NCI-H345 treated with DMSO at 0.1 percent for 48 hours (cell line): Measurements from ENCODE around the gene KIF1B.
"Not testable (repeated sequence)": the region's sequence is repeated elsewhere in the genome, so short reads cannot be mapped to it uniquely, and the experiment has no call there.

Experiments
- DNase-seq: peaks from one replicate; lab custom pipeline; 2025; ENCODE audit not compliant: unreplicated experiment; lab: John Stamatoyannopoulos, UW

The KIF1B gene

GRCh38 chr1:10424651-10425050 is 214.3 kb downstream of the KIF1B start:
- no peak for DNase-seq

DNA sequence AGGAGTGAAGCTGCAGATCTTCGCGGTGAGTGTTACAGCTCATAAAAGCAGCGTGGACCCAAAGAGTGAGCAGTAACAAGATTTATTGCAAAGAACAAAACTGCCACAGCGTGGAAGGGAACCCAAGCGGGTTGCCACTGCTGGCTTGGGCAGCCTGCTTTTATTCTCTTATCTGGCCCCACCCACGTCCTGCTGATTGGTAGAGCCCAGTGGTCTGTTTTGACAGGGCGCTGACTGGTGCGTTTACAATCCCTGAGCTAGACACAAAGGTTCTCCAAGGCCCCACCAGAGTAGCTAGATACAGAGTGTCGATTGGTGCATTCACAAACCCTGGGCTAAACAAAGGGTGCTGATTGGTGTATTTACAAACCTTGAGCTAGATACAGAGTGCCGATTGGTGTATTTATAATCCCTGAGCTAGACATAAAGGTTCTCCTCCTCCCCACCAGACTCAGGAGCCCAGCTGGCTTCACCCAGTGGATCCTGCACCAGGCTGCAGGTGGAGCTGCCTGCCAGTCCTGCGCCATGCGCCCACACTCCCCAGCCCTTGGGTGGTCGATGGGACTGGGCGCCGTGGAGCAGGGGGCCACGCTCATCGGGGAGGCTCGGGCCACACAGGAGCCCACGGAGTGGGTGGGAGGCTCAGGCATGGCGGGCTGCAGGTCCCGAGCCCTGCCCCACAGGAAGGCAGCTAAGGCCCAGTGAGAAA is 215.6 kb downstream of the KIF1B start:
- DNase-seq: not testable (repeated sequence)

DNA sequence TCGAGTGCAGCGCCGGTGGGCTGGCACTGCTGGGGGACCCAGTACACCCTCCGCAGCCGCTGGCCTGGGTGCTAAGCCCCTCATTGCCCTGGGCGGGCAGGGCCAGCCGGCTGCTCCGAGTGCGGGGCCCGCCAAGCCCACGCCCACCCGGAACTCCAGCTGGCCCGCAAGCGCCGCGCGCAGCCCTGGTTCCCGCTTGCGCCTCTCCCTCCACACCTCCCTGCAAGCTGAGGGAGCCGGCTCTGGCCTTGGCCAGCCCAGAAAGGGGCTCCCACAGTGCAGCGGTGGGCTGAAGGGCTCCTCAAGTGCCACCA is 216.1 kb downstream of the KIF1B start:
- not testable (repeated sequence) for DNase-seq

- DNase-seq: no peak
Measured at GRCh38 chr1:10428984-10429383, 218.6 kb downstream of the KIF1B start.

DNA sequence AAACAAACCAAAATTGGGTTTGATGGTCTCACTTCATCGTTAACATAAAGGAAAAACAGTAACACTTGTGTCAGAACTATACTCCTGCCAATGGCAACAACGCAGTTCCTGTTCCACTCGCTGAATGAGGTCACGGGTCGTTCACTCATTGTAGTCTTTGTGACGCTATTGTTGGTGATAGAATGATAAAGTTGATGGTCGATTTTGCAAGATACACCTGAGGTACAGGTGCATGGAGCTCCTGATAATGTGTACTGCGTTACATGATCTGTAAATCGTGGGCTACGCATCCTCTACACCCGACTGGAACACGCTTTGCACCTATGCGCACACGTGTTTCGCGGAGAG is 219.5 kb downstream of the KIF1B start:
- DNase-seq: no peak

DNA sequence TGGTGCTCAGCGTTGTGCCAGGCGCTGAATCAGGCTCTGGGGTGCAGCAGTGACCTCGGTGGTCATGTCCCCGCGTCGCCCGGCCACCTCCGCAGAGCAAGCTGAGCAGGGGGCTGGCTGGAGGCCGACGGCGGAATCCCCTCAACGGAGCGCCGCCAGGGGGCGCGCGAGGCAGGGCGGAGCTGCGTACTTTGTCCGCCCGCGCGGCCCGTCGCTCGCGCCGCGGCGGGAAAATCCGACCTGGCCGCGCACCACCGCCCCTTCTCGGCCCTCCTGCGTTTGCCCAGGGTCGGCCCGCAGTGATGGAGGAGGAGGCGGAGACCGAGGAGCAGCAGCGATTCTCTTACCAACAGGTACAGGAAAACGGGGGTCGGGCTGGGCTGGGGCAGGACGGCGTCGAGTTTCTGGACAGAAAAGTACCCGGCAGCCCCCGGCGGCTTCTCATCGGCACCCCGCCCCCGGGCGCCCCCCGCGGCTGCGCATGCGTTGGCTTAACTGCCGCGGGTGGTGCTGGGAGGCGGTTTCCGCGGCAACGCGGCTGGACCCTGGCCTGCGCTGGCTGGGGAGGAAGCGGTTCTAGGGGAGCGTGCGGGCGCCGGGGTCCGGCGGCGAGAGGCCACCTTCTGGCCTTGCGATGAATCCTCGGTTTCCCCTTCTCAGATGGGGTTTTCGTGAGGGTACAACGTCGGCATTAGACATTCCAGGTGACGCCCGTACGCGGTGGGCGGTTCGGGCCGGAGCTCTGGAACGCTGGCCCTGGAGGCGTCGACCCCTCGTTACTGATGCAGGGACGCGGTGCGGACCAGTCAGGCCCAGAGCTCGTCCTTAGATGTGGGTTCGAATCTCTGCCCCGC is 220.1 kb downstream of the KIF1B start, which contains the start of gene CENPS:
CENPS (plus strand) TSS at position 218 of the 854 bp plus-strand sequence; CDS start at position 303, 85 bp downstream.
- peak; percentile 70 for DNase-seq
